ENCODE results near the gene SLC10A7. TPM values are rescaled to one million over a fixed set of nuclear protein-coding genes. Genes with fewer than 3 reads are reported as not detected.
A peak's percentile ranks its signal among the peaks of the same experiment; 100 is the strongest.

The SLC10A7 gene
- total and polyA plus RNA-seq, 2 of the 13 experiments (the other 11 are each of a cell fraction or from before 2014, with no cell fraction given) = 18.5 to 18.8 TPM

DNA sequence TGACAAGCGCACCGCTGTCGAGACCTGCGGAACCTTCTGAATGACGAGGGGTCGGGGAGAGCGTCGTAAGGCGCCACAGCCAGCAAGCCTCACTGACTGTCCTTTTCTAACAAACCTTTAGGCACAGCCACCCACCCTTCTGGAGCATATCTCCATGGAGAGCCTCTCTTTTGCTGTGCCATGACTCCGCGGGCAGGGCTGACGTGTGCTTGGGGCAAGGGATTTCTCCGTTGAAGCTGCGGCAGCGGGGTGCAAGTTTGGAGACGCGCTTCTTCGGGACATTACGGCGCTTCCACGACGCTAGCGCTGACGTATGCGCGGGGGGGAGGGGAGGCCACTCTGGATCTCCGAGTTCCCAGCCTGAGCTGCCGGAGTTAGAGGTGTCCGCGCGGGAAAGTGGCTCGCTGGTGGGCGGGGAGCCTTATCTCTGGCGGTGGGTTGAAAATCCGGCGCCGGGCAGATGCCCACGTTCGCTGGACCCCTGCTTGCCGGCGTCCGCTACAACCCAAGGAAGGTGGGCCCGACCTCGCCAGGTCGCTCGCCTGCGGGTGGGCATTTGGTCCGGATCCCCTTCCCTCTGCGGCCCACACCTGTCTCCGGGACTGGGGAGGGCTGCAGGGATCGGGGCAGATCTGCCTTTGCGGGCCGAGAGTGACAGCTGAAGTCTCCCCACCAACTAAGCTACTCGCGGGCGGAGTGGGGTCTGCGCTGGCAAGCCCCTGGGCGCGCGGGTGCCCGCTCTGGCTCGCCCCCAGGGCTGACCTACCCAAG, 543 bp upstream of the SLC10A7 start (continued):
- TF ChIP-seq, protein P1, sequence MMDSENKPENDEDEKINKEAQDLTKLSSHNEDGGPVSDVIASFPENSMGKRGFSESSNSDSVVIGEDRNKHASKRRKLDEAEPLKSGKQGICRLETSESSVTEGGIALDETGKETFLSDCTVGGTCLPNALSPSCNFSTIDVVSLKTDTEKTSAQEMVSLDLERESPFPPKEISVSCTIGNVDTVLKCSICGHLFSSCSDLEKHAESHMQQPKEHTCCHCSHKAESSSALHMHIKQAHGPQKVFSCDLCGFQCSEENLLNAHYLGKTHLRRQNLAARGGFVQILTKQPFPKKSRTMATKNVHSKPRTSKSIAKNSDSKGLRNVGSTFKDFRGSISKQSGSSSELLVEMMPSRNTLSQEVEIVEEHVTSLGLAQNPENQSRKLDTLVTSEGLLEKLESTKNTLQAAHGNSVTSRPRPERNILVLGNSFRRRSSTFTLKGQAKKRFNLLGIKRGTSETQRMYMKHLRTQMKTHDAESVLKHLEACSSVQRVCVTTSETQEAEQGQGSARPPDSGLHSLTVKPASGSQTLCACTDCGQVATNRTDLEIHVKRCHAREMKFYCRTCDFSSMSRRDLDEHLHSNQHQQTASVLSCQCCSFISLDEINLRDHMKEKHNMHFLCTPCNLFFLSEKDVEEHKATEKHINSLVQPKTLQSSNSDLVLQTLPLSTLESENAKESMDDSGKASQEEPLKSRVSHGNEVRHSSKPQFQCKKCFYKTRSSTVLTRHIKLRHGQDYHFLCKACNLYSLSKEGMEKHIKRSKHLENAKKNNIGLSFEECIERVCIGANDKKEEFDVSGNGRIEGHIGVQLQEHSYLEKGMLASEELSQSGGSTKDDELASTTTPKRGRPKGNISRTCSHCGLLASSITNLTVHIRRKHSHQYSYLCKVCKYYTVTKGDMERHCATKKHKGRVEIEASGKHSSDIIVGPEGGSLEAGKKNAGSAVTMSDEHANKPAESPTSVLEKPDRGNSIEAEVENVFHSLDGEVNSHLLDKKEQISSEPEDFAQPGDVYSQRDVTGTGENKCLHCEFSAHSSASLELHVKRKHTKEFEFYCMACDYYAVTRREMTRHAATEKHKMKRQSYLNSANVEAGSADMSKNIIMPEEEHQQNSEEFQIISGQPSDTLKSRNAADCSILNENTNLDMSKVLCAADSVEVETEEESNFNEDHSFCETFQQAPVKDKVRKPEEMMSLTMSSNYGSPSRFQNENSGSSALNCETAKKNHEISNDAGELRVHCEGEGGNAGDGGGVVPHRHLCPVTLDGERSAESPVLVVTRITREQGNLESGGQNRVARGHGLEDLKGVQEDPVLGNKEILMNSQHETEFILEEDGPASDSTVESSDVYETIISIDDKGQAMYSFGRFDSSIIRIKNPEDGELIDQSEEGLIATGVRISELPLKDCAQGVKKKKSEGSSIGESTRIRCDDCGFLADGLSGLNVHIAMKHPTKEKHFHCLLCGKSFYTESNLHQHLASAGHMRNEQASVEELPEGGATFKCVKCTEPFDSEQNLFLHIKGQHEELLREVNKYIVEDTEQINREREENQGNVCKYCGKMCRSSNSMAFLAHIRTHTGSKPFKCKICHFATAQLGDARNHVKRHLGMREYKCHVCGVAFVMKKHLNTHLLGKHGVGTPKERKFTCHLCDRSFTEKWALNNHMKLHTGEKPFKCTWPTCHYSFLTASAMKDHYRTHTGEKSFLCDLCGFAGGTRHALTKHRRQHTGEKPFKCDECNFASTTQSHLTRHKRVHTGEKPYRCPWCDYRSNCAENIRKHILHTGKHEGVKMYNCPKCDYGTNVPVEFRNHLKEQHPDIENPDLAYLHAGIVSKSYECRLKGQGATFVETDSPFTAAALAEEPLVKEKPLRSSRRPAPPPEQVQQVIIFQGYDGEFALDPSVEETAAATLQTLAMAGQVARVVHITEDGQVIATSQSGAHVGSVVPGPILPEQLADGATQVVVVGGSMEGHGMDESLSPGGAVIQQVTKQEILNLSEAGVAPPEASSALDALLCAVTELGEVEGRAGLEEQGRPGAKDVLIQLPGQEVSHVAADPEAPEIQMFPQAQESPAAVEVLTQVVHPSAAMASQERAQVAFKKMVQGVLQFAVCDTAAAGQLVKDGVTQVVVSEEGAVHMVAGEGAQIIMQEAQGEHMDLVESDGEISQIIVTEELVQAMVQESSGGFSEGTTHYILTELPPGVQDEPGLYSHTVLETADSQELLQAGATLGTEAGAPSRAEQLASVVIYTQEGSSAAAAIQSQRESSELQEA (CRISPR knock-in tag; IDR thresholded peaks at IDR 0.05; ENCODE audit: not compliant biosample characterization) = peak; percentile 78
- TF ChIP-seq GFI1 (CRISPR knock-in tag; IDR thresholded peaks at IDR 0.05; ENCODE audit: borderline replicate concordance) (0 out of 2 replicates have a peak, but pooled peaks have one; percentile 46), BHLHE40 (IDR thresholded peaks at IDR 0.05; ENCODE audit: low read length) (no peak), PLRG1 (conservative IDR thresholded peaks at IDR 0.05) (no peak), RBM39 (IDR thresholded peaks at IDR 0.05; ENCODE audit: low read depth, low read length, poor library complexity, severe bottlenecking) (peak; percentile 60), JDP2 (CRISPR knock-in tag; IDR thresholded peaks at IDR 0.05; ENCODE audit: borderline replicate concordance) (no peak), ZNF350 (CRISPR knock-in tag; IDR thresholded peaks at IDR 0.05; ENCODE audit: borderline replicate concordance, low read depth) (peak; percentile 63; the same call in 1 of the 2 replicates), ZBTB38 (CRISPR knock-in tag; IDR thresholded peaks at IDR 0.05) (peak; percentile 36; the same call in 1 of the 2 replicates), ZNF441 (CRISPR knock-in tag; IDR thresholded peaks at IDR 0.05; ENCODE audit: borderline replicate concordance) (peak; percentile 100), ZNF652 (CRISPR knock-in tag; IDR thresholded peaks at IDR 0.05; ENCODE audit: borderline replicate concordance, low read depth) (no peak), FIP1L1 (IDR thresholded peaks at IDR 0.05; ENCODE audit: borderline replicate concordance, insufficient read depth, low read depth, low read length) (no peak), ZNF382 (CRISPR knock-in tag; IDR thresholded peaks at IDR 0.05; ENCODE audit: borderline replicate concordance) (no peak), NONO (IDR thresholded peaks at IDR 0.05) (no peak), NONO (CRISPR knock-in tag; conservative IDR thresholded peaks at IDR 0.05) (peak; percentile 60), FOSL2 (CRISPR knock-in tag; IDR thresholded peaks at IDR 0.05) (peak; percentile 31), HES4 (CRISPR knock-in tag; IDR thresholded peaks at IDR 0.05; ENCODE audit: borderline replicate concordance) (peak; percentile 82; the same call in 1 of the 2 replicates), ZNF143 (CRISPR knock-in tag; IDR thresholded peaks at IDR 0.05) (0 out of 2 replicates have a peak, but pooled peaks have one; percentile 13)
- TF ChIP-seq, protein P2, sequence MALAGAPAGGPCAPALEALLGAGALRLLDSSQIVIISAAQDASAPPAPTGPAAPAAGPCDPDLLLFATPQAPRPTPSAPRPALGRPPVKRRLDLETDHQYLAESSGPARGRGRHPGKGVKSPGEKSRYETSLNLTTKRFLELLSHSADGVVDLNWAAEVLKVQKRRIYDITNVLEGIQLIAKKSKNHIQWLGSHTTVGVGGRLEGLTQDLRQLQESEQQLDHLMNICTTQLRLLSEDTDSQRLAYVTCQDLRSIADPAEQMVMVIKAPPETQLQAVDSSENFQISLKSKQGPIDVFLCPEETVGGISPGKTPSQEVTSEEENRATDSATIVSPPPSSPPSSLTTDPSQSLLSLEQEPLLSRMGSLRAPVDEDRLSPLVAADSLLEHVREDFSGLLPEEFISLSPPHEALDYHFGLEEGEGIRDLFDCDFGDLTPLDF (CRISPR knock-in tag; IDR thresholded peaks at IDR 0.05) = no peak; the same call in 1 of the 2 replicates
- TF ChIP-seq, protein P3, sequence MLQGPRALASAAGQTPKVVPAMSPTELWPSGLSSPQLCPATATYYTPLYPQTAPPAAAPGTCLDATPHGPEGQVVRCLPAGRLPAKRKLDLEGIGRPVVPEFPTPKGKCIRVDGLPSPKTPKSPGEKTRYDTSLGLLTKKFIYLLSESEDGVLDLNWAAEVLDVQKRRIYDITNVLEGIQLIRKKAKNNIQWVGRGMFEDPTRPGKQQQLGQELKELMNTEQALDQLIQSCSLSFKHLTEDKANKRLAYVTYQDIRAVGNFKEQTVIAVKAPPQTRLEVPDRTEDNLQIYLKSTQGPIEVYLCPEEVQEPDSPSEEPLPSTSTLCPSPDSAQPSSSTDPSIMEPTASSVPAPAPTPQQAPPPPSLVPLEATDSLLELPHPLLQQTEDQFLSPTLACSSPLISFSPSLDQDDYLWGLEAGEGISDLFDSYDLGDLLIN (CRISPR knock-in tag; IDR thresholded peaks at IDR 0.05; ENCODE audit: borderline replicate concordance) = no peak

Data from HepG2 (cell line).